GM21447 (cell line): ENCODE measurements around the gene MEI4.
"Not testable (repeated sequence)": the region's sequence is repeated elsewhere in the genome, so short reads cannot be mapped to it uniquely, and the experiment has no call there.

Source experiments
- ATAC-seq: cut with Tn5 transposase; IDR thresholded peaks from one replicate; pipeline ENCODE4 v1.9.1; 2021; ENCODE audit not compliant: unreplicated experiment

The MEI4 gene

GRCh38 chr6:77813090-77813489 lies 160.3 kb downstream of the MEI4 start:
- ATAC-seq, result no peak

- no peak for ATAC-seq
These were observed 161.3 kb downstream of the MEI4 start for GRCh38 chr6:77814119-77814518.

GRCh38 chr6:77815531-77815930 lies 162.7 kb downstream of the MEI4 start:
- ATAC-seq, result no peak

DNA sequence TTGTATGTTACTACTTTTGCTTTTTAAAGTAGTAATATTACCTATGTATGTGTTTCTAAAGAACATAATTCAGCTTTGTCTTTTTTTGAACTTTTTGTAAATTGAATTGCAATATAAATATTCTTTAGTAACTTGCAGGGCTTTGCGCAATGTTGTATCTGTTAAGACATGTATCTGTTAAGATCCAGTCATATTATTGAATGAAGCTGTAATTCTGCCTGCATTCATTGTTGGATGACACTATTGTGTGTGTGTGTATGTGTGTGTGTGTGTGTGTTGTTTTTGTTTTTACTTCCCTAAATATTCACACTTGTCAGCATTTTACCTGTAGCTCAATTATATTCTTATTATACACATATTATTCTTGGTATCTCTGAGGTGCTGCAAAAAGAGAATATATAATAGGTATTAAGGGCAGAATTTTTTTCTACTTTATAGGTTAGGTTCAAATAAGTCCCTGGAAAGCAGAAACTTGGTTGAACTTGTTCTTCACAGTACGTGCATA lies 164.0 kb downstream of the MEI4 start:
- no peak for ATAC-seq

GRCh38 chr6:77822265-77822664 lies 169.4 kb downstream of the MEI4 start:
- no peak for ATAC-seq

- no peak for ATAC-seq
These were observed 172.4 kb downstream of the MEI4 start for GRCh38 chr6:77825204-77825603.

DNA sequence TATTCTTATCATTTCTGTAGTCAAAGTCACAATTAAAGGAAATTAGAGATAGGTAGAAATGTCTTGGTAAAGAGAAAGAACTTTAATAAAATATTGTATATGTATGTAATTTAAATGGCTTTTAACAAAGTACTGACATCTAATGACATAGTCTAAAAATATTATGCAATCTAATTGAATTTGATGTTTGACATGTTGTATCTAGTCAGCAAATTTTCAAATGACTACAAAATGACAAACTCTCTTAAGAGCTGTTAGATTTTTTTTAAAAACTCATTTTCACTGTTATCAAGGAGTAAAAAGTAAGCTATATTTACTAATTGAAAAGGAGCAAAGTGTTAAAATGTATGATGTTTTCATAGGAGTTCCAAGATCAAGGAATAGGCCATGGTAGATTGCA lies 176.9 kb downstream of the MEI4 start:
- ATAC-seq, result no peak

GRCh38 chr6:77833749-77834148 lies 180.9 kb downstream of the MEI4 start:
- not testable (repeated sequence) for ATAC-seq

- ATAC-seq, result no peak
These were observed 181.8 kb downstream of the MEI4 start for GRCh38 chr6:77834591-77834996.

DNA sequence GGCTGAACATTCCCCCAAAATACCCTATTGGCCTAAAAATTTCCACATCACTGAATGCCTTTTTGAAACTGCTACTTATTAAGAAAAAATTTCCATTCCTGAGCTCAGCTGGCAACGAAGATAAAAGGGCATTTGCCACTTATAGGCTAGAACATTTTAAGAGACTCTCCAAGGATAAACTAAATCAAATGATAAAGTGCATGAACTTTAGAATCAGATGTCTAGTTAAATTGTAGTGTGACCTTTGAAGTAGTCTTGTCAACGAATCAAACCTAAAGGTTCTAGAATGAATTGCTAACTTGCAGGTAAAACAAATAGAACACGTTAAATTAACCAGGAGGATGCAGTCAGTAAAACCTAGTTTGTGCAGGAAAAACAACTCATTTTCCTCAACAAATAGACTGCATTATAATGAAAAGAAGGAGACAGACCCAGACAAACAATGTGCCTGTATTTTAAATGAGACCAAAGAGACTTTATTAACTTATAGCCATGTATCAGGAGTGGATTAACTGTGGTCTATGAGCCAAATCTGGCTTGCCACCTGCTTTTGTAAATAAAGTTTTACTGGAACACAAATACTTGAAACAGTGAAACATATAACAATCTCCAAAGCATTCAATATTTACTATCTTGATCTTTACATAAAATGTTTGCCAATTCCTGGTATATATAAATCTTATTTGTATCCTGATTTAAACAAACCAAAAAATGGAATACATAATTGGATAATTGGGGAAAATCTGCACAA lies 184.4 kb downstream of the MEI4 start:
- no peak for ATAC-seq

DNA sequence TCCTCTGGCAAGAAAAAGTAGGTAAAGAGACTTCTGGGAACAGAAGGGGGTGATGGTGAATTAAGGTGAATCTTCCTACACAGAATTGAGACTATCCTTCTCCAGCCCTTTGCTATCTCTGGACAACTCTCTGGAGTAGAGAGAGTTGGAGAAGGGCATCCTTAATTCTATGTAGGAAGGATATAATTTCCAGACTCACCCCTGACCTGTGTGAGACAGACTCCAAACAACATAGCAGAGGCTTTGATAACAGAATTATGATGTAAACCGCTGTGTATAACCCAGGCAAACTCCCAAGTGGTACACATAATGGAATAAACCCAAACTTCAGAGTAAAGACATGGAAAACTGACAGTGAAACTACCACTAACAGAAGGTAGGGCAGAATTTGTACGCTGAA lies 186.5 kb downstream of the MEI4 start:
- ATAC-seq, result no peak

- no peak for ATAC-seq
These were observed 192.0 kb downstream of the MEI4 start for GRCh38 chr6:77844822-77845221.

DNA sequence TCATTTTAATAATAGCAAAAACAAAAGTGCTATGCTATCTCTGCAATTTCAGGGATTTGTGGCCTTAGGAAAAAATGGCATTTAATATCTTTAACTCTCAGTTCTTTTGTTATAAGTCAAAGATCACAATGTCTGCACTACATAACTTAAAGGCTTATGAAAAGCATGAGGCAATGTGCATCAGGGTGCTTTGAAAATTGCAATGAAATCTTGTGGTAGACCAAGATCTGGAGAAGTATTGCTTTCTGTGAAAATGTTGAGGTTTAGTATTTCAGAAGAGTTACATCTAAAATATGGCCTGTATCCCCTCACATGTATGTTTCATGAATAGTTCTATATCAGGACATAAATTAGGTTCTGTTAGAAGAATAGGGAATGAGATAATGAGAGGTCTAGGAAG lies 200.6 kb downstream of the MEI4 start:
- no peak for ATAC-seq

GRCh38 chr6:77856391-77856790 lies 203.6 kb downstream of the MEI4 start:
- no peak for ATAC-seq

DNA sequence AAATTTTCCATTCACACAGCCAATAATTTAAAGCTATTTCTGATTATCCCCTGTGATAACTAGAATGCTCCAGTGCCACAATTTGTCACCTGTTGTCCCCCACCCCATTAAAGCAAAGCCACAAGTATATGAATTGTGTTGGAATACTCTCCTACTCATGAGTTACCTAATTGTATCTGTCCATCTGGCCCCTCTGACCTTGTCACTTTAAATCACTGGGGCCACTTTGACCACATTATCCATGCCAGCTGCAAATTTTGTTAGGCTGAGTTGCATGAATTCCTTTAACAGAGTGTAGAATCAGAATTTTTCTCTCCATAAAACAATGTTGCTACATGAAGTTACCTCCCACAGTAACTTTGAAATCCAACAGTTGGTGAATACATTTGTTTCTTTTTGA lies 204.6 kb downstream of the MEI4 start:
- ATAC-seq, result no peak

DNA sequence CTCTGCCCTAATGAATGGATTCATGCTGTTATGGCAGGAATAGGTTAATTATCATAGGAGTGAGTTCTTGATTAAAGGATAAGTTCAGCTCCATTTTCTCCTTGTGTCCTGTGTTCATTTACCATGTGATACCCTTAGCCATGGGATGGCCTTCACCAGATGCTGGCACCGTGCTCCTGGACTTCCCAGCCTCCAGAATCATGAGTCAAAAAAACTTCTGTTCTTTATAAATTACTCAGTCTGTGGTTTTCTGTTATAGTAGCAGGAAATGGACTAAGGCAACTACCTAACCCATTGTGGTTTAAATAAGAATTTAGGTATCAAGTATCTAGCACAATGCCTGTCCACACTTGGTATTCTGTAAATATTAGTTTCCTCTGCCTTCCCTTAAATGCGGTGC lies 223.5 kb downstream of the MEI4 start:
- ATAC-seq, result no peak

DNA sequence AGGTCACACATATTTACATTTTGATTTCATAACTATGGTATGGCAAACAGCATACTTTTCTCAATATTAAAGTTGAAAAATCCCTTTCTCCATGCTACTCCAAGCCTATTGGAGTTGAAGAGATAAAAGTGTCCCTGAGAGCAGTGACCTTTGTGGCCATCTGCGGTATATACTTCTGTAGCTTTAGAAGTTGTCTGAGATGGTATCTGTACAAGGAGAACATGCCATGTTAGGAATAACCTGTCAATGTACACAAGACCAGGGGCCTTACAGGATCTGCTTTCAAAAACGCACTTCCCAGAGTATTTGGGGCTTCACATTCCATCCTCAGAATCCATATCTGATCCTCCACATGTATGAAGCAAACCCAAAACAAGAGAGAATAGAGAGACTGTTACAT lies 226.7 kb downstream of the MEI4 start:
- ATAC-seq, result no peak

- ATAC-seq, result no peak
These were observed 227.7 kb downstream of the MEI4 start for GRCh38 chr6:77880501-77880900.

DNA sequence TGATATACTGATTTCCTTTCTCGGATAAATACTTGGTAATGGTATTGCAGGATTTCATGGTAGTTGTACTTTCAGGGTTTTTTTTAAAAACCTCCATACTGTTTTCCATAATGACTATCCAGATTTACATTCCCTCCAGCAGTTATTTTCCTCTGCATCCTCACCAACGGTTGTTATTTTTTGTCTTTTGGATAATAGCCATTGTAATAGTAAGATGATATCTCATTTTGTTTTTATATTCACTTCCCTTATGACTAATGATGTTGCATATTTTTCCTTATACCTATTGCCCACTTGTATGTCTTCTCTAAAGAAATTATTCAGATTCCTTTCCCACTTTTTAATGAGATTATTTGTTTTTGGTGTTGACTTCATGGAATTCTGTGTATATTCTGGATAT lies 231.0 kb downstream of the MEI4 start:
- ATAC-seq, result no peak

DNA sequence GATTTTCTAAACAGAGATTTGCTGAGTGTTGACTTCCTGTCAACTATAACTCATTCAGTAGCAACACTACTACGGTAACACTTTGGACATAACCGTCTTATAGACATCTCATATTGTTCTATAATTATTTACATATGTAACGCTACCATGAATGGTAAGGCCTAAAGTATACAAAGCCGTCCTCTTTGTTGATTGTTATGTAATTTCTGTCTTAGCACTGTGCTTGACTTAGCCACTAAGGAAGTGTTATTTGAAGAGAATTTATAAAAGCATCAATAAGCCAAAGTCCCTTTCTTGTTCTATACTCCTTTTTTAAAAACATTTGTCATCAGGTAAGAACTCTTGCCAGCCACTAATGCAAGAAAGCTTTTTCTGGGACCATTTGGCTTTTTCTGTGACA lies 240.6 kb downstream of the MEI4 start:
- ATAC-seq, result no peak

- no peak for ATAC-seq
These were observed 253.2 kb downstream of the MEI4 start for GRCh38 chr6:77906070-77906469.

DNA sequence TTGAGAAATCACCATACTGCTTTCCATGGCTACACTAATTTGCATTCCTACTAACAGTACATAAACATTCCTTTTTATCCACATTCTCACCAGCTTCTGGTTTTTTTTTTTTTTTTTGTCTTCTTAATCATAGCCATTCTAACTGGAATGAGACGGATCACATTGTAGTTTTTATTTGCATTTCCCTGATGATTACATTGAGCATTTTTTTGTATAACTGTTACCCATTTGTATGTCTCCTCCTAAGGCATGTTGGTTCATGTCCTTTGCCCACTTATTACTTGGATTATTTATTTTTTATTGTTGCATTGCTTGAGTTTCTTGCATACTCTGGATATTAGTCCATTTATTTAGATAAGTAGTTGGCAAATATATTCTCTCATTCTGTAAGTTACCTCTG lies 258.0 kb downstream of the MEI4 start:
- no peak for ATAC-seq

DNA sequence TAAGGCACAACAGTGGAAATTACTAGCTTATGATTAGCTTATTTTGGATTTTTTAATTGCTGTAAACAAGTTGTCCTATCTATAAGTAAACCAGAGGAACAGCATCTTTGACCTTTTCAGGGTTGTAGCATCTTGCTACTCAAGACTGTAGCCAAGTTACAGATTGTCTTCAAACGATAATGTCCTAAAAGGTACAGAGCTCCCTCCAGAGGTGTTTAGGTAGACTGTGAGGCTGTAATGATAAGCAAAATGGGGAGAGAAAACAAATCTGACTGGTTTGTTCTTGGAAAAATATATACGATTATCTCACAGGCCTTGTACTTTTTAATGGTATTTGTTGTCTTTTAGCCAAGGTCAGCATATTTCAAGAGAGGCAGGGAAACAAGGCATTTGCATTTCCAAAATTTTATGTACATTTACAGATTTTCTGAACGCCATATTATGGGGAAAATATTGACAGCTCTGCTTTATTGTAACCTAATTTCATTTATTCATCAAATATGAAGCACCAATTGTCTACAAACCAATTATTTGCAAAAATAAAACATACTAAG lies 273.4 kb downstream of the MEI4 start:
- no peak for ATAC-seq
